ENCODE results near the gene SNX30.

GRCh38 chr9:112833081-112833480 is 82.5 kb downstream of the SNX30 start:
- TF ChIP-seq CTCF (IDR thresholded peaks at IDR 0.05), result no peak
- TF ChIP-seq POLR2A (IDR thresholded peaks at IDR 0.05; ENCODE audit: low read depth), result no peak
